SK-N-MC (cell line): Measurements from ENCODE around the gene B4GAT1.

Experiments used
- EZH2 ChIP-seq: fragments of 200-600 bp; sonication (generic); IDR thresholded peaks from one replicate; pipeline ENCODE4 v1.6.1; 2017; ENCODE audit warnings: antibody characterized with exemption
- FOXP2 ChIP-seq: optimal IDR thresholded peaks from 2 replicates; pipeline ENCODE3; 2011; ENCODE audit warnings: mild to moderate bottlenecking, moderate library complexity; ENCODE audit not compliant: insufficient read depth; ENCODE audit errors: extremely low read length, control extremely low read depth
- POLR2AphosphoS5 ChIP-seq: IDR thresholded peaks from 2 replicates; pipeline ENCODE4 v1.6.1; 2012; ENCODE audit warnings: mild to moderate bottlenecking, low read depth, low read length, borderline replicate concordance

DNA sequence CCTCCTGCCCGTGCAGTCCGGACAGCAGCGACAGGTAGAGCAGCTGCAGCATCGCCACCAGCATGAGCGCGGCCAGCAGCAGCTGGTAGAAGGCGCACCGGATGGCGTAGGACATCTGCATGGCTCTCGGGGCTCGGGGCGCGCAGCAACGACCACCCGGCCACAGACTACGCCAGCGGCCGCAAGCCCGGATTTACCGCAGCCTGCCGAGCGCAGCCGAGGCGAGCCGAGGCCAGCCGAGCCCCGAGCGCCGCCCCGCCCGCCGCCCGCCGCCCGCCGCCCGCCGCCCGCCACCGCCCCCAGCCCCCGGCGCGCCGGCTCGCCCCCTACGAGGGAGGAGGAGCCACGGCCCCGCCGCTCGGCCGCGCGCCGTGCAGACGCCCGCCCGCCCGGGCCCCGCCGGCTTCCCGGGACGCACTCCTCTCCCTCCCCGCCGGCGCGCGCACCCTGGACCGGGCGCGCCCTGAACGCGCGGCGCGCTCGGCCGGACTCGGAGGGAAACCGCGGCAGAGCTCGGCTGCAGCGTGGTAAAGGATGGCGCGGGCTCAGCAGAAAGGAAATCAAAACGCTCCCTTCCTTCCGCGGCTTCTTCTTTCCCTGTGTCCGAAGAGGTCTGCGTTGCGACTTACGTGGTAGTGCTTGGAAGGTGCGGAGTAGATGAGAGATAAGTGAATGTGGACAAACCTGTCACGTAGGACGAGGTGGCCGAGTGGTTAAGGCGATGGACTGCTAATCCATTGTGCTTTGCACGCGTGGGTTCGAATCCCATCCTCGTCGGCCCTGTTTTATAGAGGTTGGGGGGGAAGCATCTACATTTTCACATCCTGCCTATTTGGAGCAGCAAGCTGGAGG, at the start of gene B4GAT1:
- TF ChIP-seq POLR2AphosphoS5, result peak; percentile 76
- no peak for TF ChIP-seq EZH2
- no peak for TF ChIP-seq FOXP2
